GM12873 (cell line): ENCODE data around the gene RPTN.

Experiments
- CTCF ChIP-seq: IDR thresholded peaks from 2 replicates; pipeline ENCODE4 v1.5.1; 2012; ENCODE audit warnings: low read depth, mild to moderate bottlenecking, moderate library complexity, low read length, control low read depth; ENCODE audit not compliant: insufficient read depth; ENCODE audit errors: missing control alignments

RPTN gene

GRCh38 chr1:152159144-152159543, at the start of gene RPTN:
RPTN (minus strand) TSS chr1:152159228; CDS start chr1:152157889, 1,339 bp downstream.
- TF ChIP-seq CTCF, result no peak

GRCh38 chr1:152198982-152199381, 40.0 kb upstream of the RPTN start:
- TF ChIP-seq CTCF, result no peak

GRCh38 chr1:152197361-152197941, 38.4 kb upstream of the RPTN start:
- no peak for TF ChIP-seq CTCF

GRCh38 chr1:152191711-152192110, 32.7 kb upstream of the RPTN start:
- TF ChIP-seq CTCF, result no peak

- TF ChIP-seq CTCF, result no peak
These were observed 32.2 kb upstream of the RPTN start for GRCh38 chr1:152191260-152191659.

GRCh38 chr1:152190589-152190988, 31.6 kb upstream of the RPTN start:
- no peak for TF ChIP-seq CTCF

GRCh38 chr1:152189657-152190442, 30.8 kb upstream of the RPTN start:
- peak; percentile 75 for TF ChIP-seq CTCF
